Motor neuron (in vitro differentiated cells): ENCODE data around the gene SHFL. TPM values are rescaled to one million over a fixed set of nuclear protein-coding genes. Genes with fewer than 3 reads are reported as not detected.

ENCODE experiments used
- ATAC-seq, 8 experiments: fragments of 200-7000 bp; cut with Tn5 transposase; replicated peaks in 6 of 8; 2 replicates each; pipeline ENCODE4 v1.8.0; 2021; ENCODE audit warnings: mild to moderate bottlenecking in 8 of 8, moderate library complexity in 8 of 8
- H3K27ac ChIP-seq, 2 donors: fragments of 250-450 bp; sonication (Bioruptor Pico); 2 replicates each; pipeline ENCODE4 v1.9.0; 2021; ENCODE audit warnings: antibody characterized with exemption in 2 of 2, mild to moderate bottlenecking in 2 of 2, moderate library complexity in 1 of 2
- H3K4me1 ChIP-seq, 2 donors: fragments of 250-450 bp; sonication (Bioruptor Pico); replicated peaks in 1 of 2; 2 replicates each; pipeline ENCODE4 v1.6.1; 2021; ENCODE audit warnings: antibody characterized with exemption in 2 of 2, mild to moderate bottlenecking in 2 of 2, moderate library complexity in 1 of 2
- H3K4me3 ChIP-seq, 5 donors: fragments of 250-450 bp; sonication (Bioruptor Pico); 2 replicates each; pipeline ENCODE4 v1.9.0; 2021; ENCODE audit warnings: antibody characterized with exemption in 5 of 5, mild to moderate bottlenecking in 5 of 5, moderate library complexity in 4 of 5
- WGBS, 10 experiments: fragments of 450-650 bp; shearing (Covaris generic); methylation state at CpG; one replicate each; pipeline ENCODE4 v1.0.0; 2022; 5-methylcytosine and 5-hydroxymethylcytosine counted together
- in situ Hi-C, 9 experiments: fragments of 400-800 bp; cut with MboI; loops; one replicate each; pipeline ENCODE4 v1.15.0; 2021; ENCODE audit warnings: low sequenced_read_pairs in 9 of 9, low pct_unique_long_range_greater_than_20kb in 2 of 9; ENCODE audit not compliant: unreplicated experiment in 9 of 9
- total RNA-seq, 8 experiments: library from RNA; unstranded; fragments of 300-600 nt; gene quantifications; 2 replicates each; pipeline versions ENCODE4 v1.2.3 to v1.2.4, GENCODE V29; 2022

The SHFL gene
- total RNA-seq, 8 experiments from 2014 or later, result 2.2 to 29.4 (median 12.0) TPM

DNA sequence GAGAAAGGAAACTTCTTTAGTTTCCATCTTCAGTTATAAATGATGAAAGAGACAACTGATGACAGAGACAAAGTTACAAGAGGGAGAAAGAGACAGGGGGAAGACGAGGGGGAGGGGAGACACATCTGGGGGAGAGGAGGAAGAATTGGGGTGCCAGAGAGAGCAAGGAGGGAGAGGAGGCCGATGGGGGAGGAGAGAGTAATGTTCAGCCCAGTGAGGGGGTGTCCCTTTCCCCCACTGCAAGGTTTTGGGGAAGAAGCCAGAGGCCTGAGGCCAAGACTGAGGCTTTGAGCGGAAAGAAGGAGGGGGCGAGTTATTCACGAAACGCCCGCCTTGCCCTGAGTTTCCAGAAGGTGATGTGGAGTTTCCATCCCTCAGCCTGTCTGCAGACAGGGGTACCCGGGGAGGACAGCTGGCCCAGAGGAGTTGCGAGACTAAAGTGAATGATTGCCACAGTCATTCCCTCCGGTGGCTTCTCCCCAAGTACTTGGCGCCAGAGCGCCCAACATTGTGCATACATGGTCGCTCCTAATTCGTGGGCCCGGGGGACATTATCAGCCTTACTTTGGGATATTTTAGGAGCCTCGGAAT, 19.5 kb downstream of the SHFL start:
- no peak for ATAC-seq
- in situ Hi-C loops, result loop anchor here in 1 of 9 experiments (10.0 kb wide), 1 partner anchor 181 kb away; no protein-coding TSS in a partner anchor
- peaks cover 4 to 7% of the 10 kb centered on the region in 2 donors for H3K4me1 ChIP-seq
- peak overlapping the region in 4 of 5 donors; percentile 9 to 68 (median 11) for H3K4me3 ChIP-seq
- 0% methylated on average over 1 of the region's 16 CpGs; no CpG with 5 or more reads in 7 of the 10 experiments for WGBS, 10 experiments
- H3K27ac ChIP-seq, result no peak overlapping the region

DNA sequence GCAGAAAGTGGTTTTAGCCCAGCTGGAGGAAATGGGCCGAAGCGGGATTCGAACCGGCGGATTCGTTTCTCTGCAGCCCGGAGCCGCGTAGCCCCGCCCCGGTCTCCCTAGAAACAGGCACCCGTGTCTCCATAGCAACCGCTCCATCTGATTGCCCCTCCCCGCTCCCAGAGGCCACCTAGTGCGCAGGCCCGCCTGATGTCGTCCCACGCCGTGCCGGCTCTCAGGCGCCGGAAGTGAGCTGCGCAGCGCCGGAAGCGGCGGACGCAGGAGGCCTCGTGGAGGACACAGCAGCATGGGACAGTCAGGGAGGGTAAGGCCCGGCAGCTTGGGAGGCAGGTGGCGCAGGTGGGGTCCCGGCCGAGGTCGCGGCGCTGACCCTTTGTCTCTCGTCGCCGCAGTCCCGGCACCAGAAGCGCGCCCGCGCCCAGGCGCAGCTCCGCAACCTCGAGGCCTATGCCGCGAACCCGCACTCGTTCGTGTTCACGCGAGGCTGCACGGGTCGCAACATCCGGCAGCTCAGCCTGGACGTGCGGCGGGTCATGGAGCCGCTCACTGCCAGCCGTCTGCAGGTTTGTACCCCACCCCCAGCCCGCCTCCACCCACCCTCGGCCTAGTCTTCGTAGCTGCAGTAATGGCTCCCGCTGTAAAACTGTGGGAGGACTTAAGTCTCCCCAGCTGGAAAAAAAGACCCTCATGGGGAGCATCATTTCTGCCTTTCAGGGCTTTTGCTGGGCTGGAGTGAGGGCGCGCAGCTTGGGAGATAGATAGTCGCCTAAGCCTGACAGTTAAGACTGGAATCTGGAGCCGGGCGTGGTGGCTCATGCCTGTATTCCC, 20.2 kb downstream of the SHFL start, which contains the start of gene PPAN:
PPAN (plus strand) TSS at position 263 of the 837 bp plus-strand sequence; CDS start at position 296, 33 bp downstream.
- peak; percentile 97 to 99 (median 98) for ATAC-seq
- Histone ChIP-seq H3K4me1 (peaks cover 4 to 7% of the 10 kb centered on the region in 2 donors), H3K27ac (peak within 1 kb of the TSS; percentile 93 to 95), H3K4me3 (peak within 1 kb of the TSS; percentile 68 to 89 (median 75))
- in situ Hi-C loops, result loop anchor here in 1 of 9 experiments (10.0 kb wide), 1 partner anchor 182 kb away; no protein-coding TSS in a partner anchor
- 0 to 10% (median 0%) methylated on average over 1 to 11 of the region's 71 CpGs; no CpG with 5 or more reads in 4 of the 10 experiments for WGBS, 10 experiments

DNA sequence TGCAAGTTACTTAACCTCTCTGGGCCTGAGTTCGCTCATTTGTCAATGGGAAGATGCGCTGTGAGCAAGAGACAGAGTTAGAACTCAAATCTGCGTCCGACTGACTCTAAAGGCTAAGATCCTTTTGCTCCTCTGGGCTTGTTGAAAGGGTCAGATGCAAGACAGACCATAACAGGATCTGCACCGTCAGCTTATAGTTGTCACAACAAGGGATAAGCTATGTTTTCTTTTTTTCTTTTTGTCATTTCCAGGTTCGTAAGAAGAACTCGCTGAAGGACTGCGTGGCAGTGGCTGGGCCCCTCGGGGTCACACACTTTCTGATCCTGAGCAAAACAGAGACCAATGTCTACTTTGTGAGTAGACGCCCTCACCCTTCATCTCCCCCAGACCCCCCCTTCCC, 21.1 kb downstream of the SHFL start:
- no peak for ATAC-seq
- 0 to 100% (median 77%) methylated on average over 1 to 9 of the region's 10 CpGs for WGBS, 10 experiments
- in situ Hi-C loops, result loop anchor here in 1 of 9 experiments (10.0 kb wide), 1 partner anchor 182 kb away; no protein-coding TSS in a partner anchor
- H3K4me1 ChIP-seq, result peaks cover 4 to 7% of the 10 kb centered on the region in 2 donors
- H3K27ac ChIP-seq, result peak overlapping the region in 1 of 2 donors; percentile 95
- peak overlapping the region; percentile 68 to 89 (median 75) for H3K4me3 ChIP-seq

DNA sequence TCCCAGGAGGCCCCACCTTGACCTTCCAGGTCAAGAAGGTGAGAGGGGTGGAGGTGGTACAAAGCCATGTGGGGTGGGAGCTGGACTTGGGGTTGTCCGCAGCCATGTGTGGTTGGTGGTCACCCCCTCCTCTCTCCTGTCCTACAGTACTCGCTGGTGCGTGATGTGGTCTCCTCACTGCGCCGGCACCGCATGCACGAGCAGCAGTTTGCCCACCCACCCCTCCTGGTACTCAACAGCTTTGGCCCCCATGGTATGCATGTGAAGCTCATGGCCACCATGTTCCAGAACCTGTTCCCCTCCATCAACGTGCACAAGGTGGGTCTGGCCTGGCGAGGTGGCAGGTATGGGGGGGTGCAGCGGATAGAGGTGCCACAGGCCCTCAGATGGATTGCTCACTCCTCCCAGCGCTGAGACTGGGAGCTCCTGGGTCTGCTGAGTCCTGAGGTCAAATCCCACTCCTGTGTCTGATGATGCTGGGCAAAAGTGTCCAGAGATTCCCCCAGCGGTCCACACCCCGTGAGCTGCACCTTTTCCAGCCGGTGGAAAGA, 21.8 kb downstream of the SHFL start:
- 100% methylated on average over 1 to 5 of the region's 14 CpGs; no CpG with 5 or more reads in 7 of the 10 experiments for WGBS, 10 experiments
- Histone ChIP-seq H3K4me3 (peak overlapping the region in 1 of 5 donors; percentile 89), H3K27ac (no peak overlapping the region), H3K4me1 (peaks cover 4 to 7% of the 10 kb centered on the region in 2 donors)
- in situ Hi-C loops, result loop anchor here in 1 of 9 experiments (10.0 kb wide), 1 partner anchor 183 kb away; no protein-coding TSS in a partner anchor
- no peak for ATAC-seq

DNA sequence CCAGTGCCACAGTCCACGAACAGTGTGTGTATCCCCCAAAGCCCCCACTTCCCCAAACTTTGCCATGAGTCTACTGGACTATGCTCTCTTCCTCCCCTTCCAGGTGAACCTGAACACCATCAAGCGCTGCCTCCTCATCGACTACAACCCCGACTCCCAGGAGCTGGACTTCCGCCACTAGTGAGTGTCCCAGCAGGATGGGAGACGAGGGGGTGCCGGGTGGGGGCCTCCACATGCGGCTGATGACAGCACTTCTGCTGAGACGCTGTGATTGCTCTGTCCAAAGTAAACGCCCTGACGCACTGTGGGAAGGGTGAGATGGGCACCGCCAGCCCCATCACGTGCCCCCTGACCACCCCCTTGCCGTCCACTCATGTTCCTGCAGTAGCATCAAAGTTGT, 23.4 kb downstream of the SHFL start:
- WGBS, 10 experiments, result 92% methylated on average over 5 of the region's 14 CpGs; no CpG with 5 or more reads in 9 of the 10 experiments
- ATAC-seq, result no peak
- Histone ChIP-seq H3K27ac (no peak overlapping the region), H3K4me1 (peaks cover 4 to 7% of the 10 kb centered on the region in 2 donors), H3K4me3 (no peak overlapping the region)
- in situ Hi-C loops, result loop anchor here in 1 of 9 experiments (10.0 kb wide), 1 partner anchor 185 kb away; no protein-coding TSS in a partner anchor

DNA sequence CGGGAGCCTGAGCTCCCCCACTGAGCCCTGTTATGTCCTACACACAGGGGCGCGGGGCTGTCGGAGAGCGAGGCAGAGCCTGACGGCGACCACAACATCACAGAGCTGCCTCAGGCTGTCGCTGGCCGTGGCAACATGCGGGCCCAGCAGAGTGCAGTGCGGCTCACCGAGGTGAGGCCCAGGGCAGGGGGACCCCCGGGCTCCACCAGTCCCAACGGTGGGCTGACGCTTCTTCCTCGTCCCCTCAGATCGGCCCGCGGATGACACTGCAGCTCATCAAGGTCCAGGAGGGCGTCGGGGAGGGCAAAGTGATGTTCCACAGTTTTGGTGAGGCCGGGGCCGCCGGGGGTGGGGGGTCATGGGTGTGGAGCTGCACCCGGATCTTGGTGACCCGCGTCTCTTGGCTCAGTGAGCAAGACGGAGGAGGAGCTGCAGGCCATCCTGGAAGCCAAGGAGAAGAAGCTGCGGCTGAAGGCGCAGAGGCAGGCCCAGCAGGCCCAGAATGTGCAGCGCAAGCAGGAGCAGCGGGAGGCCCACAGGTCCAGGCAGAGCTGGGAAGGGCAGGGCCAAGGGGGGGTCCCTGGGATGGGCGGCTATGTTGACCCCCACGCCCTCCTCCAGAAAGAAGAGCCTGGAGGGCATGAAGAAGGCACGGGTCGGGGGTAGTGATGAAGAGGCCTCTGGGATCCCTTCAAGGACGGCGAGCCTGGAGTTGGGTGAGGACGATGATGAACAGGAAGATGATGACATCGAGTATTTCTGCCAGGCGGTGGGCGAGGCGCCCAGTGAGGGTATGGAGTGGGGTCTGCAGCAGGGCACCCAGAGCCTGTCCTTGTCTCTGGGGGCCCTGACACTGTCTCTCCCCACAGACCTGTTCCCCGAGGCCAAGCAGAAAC, 24.2 kb downstream of the SHFL start:
- in situ Hi-C loops, result no loop called here
- Histone ChIP-seq H3K4me1 (peaks cover 4 to 7% of the 10 kb centered on the region in 2 donors), H3K4me3 (no peak overlapping the region), H3K27ac (no peak overlapping the region)
- ATAC-seq, result no peak
- WGBS, 10 experiments, result 80 to 100% (median 94%) methylated on average over 1 to 11 of the region's 44 CpGs; no CpG with 5 or more reads in 6 of the 10 experiments

DNA sequence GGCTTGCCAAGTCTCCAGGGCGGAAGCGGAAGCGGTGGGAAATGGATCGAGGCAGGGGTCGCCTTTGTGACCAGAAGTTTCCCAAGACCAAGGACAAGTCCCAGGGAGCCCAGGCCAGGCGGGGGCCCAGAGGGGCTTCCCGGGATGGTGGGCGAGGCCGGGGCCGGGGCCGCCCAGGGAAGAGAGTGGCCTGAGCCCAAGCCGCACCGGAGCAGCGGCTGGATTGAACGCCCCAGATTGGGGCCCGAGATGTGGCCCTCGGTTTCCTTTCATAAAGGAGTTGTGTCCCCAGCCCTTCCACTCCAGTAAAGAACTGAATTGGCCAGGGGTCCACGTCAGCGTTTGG, 24.8 kb downstream of the SHFL start:
- WGBS, 10 experiments, result 92 to 100% (median 100%) methylated on average over 1 to 10 of the region's 19 CpGs; no CpG with 5 or more reads in 7 of the 10 experiments
- peaks cover 4 to 5% of the 10 kb centered on the region in 2 donors for H3K4me1 ChIP-seq
- H3K27ac ChIP-seq, result no peak overlapping the region
- ATAC-seq, result no peak
- in situ Hi-C loops, result no loop called here
- no peak overlapping the region for H3K4me3 ChIP-seq

DNA sequence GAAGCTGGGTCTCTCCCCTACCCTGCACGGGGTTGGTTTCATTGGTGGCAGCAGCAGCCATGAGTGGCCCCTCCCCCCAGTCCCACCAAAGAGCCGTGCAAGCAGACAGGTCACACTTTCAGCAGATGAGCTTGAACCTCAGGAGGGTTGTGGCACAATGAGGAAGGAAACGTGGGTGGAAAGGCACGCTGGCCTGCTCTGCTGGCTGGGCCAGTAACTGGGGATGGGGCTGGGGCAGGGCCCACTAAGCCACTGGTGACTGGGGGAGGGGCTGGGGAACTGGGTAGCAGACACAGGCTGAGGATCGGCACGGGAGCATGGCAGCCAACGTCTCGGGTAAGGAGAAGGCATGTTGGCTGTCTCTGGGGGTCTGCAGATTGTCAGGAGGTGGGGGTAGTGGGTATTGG, 25.3 kb downstream of the SHFL start, which contains the start of gene P2RY11:
P2RY11 (plus strand) TSS at position 289 of the 407 bp plus-strand sequence; CDS start at position 318, 29 bp downstream.
- no peak for ATAC-seq
- Histone ChIP-seq H3K4me1 (peaks cover 4 to 5% of the 10 kb centered on the region in 2 donors), H3K27ac (no peak within 1 kb of the TSS), H3K4me3 (no peak within 1 kb of the TSS)
- 100% methylated on average over 1 of the region's 8 CpGs; no CpG with 5 or more reads in 9 of the 10 experiments for WGBS, 10 experiments
- in situ Hi-C loops, result no loop called here

DNA sequence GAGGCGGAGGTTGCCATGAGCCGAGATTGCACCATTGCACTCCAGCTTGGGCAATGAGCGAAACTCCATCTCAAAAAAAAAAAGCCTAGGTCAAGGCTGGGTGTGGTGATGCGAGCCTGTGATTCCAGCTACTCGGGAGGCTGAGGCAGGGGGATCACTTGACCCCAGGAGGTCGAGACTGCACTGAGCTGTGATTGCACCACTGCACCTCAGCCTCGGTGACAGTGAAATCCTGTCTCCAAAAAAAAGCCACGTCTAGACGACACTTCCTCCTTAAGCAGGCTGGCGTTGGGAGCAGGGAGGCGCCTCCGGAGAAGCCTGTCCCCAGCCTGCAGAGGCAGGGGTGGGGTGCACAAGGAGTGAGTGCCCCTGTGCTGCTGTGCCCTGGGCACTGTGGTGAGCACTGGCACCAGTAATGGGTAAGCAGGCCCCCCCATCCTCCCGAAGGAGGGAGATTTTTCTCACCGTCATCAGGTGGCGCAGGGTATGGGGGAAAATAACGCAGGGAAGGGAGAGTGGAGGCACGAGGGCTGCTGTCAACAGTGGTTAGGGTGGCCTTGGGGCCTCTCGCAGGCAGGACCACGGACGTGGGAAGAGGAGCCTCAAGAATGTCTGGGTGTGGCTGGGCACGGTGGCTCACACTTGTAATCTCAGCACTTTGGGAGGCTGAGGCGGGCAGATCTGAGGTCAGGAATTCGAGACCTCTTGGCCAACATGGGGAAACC, 26.1 kb downstream of the SHFL start:
- Histone ChIP-seq H3K4me1 (peaks cover 3 to 4% of the 10 kb centered on the region in 2 donors), H3K4me3 (no peak overlapping the region), H3K27ac (no peak overlapping the region)
- 20 to 100% (median 69%) methylated on average over 1 to 10 of the region's 23 CpGs; no CpG with 5 or more reads in 1 of the 10 experiments for WGBS, 10 experiments
- in situ Hi-C loops, result no loop called here
- peak in 3 of 8 experiments; percentile 1 to 6 (median 2) for ATAC-seq

DNA sequence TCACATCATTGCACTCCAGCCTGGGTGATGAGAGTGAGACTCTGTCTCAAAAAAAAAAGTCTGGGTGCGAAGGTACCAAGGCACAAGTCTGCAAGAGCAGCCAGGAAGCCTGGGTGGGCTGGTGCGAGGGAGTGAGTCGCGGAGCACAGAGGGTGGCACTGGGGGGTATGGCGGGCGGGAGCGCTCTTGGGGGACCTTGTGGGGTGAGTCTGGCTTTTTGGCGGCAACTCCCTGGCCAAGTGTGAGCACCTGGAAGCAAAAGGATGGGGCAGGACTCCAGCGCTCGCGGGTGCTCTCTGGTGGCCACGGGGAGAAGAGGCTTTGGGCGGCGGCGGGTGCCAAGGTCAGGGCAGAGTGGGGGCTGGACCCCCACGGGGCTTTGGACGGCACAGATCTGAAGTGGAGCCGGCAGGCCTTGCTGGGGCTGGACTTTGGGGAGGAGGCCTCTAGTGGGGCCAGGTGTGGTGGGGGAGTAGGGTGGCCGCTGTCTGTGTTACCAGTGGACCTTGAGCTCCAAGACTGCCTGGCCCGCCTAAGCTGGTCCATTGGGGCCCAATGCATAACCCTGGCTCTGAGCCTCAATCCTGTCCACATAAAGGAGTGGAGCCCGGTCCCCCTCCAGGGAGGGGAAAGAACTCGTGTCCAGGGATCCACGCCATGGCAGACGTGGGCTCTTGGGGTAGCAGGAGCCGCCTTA, 26.9 kb downstream of the SHFL start:
- in situ Hi-C loops, result no loop called here
- Histone ChIP-seq H3K27ac (no peak overlapping the region), H3K4me1 (no peaks in the 10 kb centered on the region), H3K4me3 (no peak overlapping the region)
- ATAC-seq, result peak; percentile 5 to 34 (median 26)
- WGBS, 10 experiments, result 33 to 100% methylated on average over 1 to 3 of the region's 25 CpGs; no CpG with 5 or more reads in 8 of the 10 experiments

DNA sequence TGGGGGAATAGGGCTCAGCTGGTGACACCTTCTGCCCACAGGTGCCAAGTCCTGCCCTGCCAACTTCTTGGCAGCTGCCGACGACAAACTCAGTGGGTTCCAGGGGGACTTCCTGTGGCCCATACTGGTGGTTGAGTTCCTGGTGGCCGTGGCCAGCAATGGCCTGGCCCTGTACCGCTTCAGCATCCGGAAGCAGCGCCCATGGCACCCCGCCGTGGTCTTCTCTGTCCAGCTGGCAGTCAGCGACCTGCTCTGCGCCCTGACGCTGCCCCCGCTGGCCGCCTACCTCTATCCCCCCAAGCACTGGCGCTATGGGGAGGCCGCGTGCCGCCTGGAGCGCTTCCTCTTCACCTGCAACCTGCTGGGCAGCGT, 27.5 kb downstream of the SHFL start:
- 100% methylated on average over 4 of the region's 19 CpGs; no CpG with 5 or more reads in 9 of the 10 experiments for WGBS, 10 experiments
- H3K4me3 ChIP-seq, result no peak overlapping the region
- in situ Hi-C loops, result no loop called here
- peak; percentile 0 to 24 (median 9) for ATAC-seq
- no peak overlapping the region for H3K27ac ChIP-seq
- H3K4me1 ChIP-seq, result peaks cover 2% of the 10 kb centered on the region in 2 donors
